ENCODE results near the gene IKZF2.
A peak's percentile ranks its signal among the peaks of the same experiment; 100 is the strongest.

IKZF2 gene

GRCh38 chr2:213151437-213152064 is at the start of gene IKZF2:
IKZF2 (minus strand) TSS chr2:213151612; CDS start chr2:213148629, 2,983 bp downstream.
- peak; percentile 46 to 70 for DNase-seq

GRCh38 chr2:213199871-213200270 is 48.5 kb upstream of the IKZF2 start:
- no peak for DNase-seq

GRCh38 chr2:213189001-213189899 is 37.8 kb upstream of the IKZF2 start:
- DNase-seq = no peak

GRCh38 chr2:213188533-213188867 is 37.1 kb upstream of the IKZF2 start:
- no peak for DNase-seq

- DNase-seq = no peak
Observed at GRCh38 chr2:213187833-213188532, 36.6 kb upstream of the IKZF2 start.

GRCh38 chr2:213187386-213187785 is 36.0 kb upstream of the IKZF2 start:
- no peak for DNase-seq

GRCh38 chr2:213185147-213185822 is 33.9 kb upstream of the IKZF2 start:
- no peak for DNase-seq

- DNase-seq = no peak
Observed at GRCh38 chr2:213181712-213182111, 30.3 kb upstream of the IKZF2 start.

GRCh38 chr2:213177679-213178078 is 26.3 kb upstream of the IKZF2 start:
- DNase-seq = no peak

GRCh38 chr2:213175673-213176247 is 24.3 kb upstream of the IKZF2 start:
- DNase-seq = no peak

- DNase-seq = no peak
Observed at GRCh38 chr2:213172641-213173040, 21.2 kb upstream of the IKZF2 start.

GRCh38 chr2:213171147-213171546 is 19.7 kb upstream of the IKZF2 start:
- no peak for DNase-seq

GRCh38 chr2:213167271-213167930 is 16.0 kb upstream of the IKZF2 start:
- no peak for DNase-seq

- no peak for DNase-seq
Observed at GRCh38 chr2:213166109-213166508, 14.7 kb upstream of the IKZF2 start.

- DNase-seq = no peak
Observed at GRCh38 chr2:213164263-213164662, 12.9 kb upstream of the IKZF2 start.

- no peak for DNase-seq
Observed at GRCh38 chr2:213162516-213163118, 11.2 kb upstream of the IKZF2 start.

GRCh38 chr2:213161759-213162515 is 10.5 kb upstream of the IKZF2 start:
- no peak for DNase-seq

- no peak for DNase-seq
Observed at GRCh38 chr2:213159768-213160167, 8.4 kb upstream of the IKZF2 start.

GRCh38 chr2:213157242-213157641 is 5.8 kb upstream of the IKZF2 start:
- no peak for DNase-seq

- DNase-seq = no peak
Observed at GRCh38 chr2:213156717-213157116, 5.3 kb upstream of the IKZF2 start.

GRCh38 chr2:213152888-213153287 is 1.5 kb upstream of the IKZF2 start:
- no peak for DNase-seq
